Fibroblast of lung (primary cell): ENCODE data around the gene VWF. TPM values are rescaled to one million over a fixed set of nuclear protein-coding genes. Genes with fewer than 3 reads are reported as not detected.

Experiments
- DNase-seq, 2 donors: peaks; one replicate each; pipeline versions ENCODE4 v3.0.0 to v3.0.0-alpha.2; 2010; ENCODE audit warnings: low read depth in 2 of 2
- H2AFZ ChIP-seq: 2 replicates; pipeline ENCODE4 v1.5.1; 2012; ENCODE audit warnings: low read length, control low read depth, inconsistent platforms
- H3K27ac ChIP-seq: 2 replicates; pipeline ENCODE4 v1.5.1; 2011; ENCODE audit warnings: low read length, control low read depth; ENCODE audit not compliant: insufficient read depth
- H3K27me3 ChIP-seq: 2 replicates; pipeline ENCODE4 v1.5.1; 2011; ENCODE audit warnings: mild to moderate bottlenecking, low read length; ENCODE audit not compliant: control insufficient read depth, insufficient read depth
- H3K36me3 ChIP-seq: 2 replicates; pipeline ENCODE4 v1.5.1; 2011; ENCODE audit warnings: low read length; ENCODE audit not compliant: control insufficient read depth, insufficient read depth
- H3K4me1 ChIP-seq: 2 replicates; pipeline ENCODE4 v1.5.1; 2011; ENCODE audit warnings: low read length; ENCODE audit not compliant: control insufficient read depth, insufficient read depth; ENCODE audit errors: extremely low read depth
- H3K4me2 ChIP-seq: 2 replicates; pipeline ENCODE4 v1.5.1; 2011; ENCODE audit warnings: low read length, control low read depth; ENCODE audit not compliant: insufficient read depth; ENCODE audit errors: extremely low read depth
- H3K4me3 ChIP-seq, 4 experiments: fragments of 200-600 bp in 1 of 4; sonication (generic) in 1 of 4; replicated peaks in 1 of 4; 2 replicates each; pipeline ENCODE4 v1.5.1; 2011 to 2016; ENCODE audit warnings: low read length in 4 of 4, low read depth in 3 of 4, mild to moderate bottlenecking in 3 of 4, control low read depth in 2 of 4, inconsistent platforms in 1 of 4, mixed read lengths in 1 of 4; ENCODE audit not compliant: insufficient read depth in 1 of 4; ENCODE audit errors: control extremely low read depth in 1 of 4
- H3K79me2 ChIP-seq: 2 replicates; pipeline ENCODE4 v1.5.1; 2012; ENCODE audit warnings: mild to moderate bottlenecking, low read length, inconsistent platforms; ENCODE audit not compliant: control insufficient read depth, insufficient read depth
- H3K9ac ChIP-seq: 2 replicates; pipeline ENCODE4 v1.5.1; 2011; ENCODE audit warnings: mild to moderate bottlenecking, low read length, control low read depth; ENCODE audit not compliant: insufficient read depth
- H3K9me3 ChIP-seq: 2 replicates; pipeline ENCODE4 v1.5.1; 2012; ENCODE audit warnings: low read depth, low read length; ENCODE audit not compliant: control insufficient read depth, insufficient read depth
- H4K20me1 ChIP-seq: 2 replicates; pipeline ENCODE4 v1.5.1; 2011; ENCODE audit warnings: low read length; ENCODE audit not compliant: control insufficient read depth, insufficient read depth; ENCODE audit errors: extremely low read depth
- EZH2 ChIP-seq: IDR thresholded peaks from 2 replicates; pipeline ENCODE4 v1.5.1; 2012; ENCODE audit warnings: low read length, control low read depth, mild to moderate bottlenecking; ENCODE audit errors: missing control alignments
- polyA plus RNA-seq, 2 donors: library from polyadenylated mRNA; depleted of rRNA in 1 of 2; stranded (reverse) in 1 of 2; unstranded in 1 of 2; fragments of >200 nt; gene quantifications; 2 replicates each; pipeline ENCODE4 v1.2.1, GENCODE V29; 2011 to 2012; ENCODE audit warnings: missing spikeins in 1 of 2
- total RNA-seq: library from RNA; depleted of rRNA; stranded (reverse); fragments of >200 nt; gene quantifications from 2 replicates; pipeline ENCODE4 v1.2.1, GENCODE V29; 2014
- TF ChIP-seq, protein P1 (sequence below), 2 donors: IDR thresholded peaks in 1 of 2; conservative IDR thresholded peaks in 1 of 2; 1 replicate in 1 of 2; 2 replicates in 1 of 2; pipeline ENCODE4 v1.5.1; 2011 to 2012; ENCODE audit warnings: low read length in 2 of 2, control low read depth in 1 of 2, inconsistent platforms in 1 of 2, low read depth in 1 of 2, mild to moderate bottlenecking in 1 of 2

The VWF gene
- total and polyA plus RNA-seq, 2 donors (not counting 1 experiment from before 2014, with no cell fraction given), result 0.15 to 1.7 TPM

DNA sequence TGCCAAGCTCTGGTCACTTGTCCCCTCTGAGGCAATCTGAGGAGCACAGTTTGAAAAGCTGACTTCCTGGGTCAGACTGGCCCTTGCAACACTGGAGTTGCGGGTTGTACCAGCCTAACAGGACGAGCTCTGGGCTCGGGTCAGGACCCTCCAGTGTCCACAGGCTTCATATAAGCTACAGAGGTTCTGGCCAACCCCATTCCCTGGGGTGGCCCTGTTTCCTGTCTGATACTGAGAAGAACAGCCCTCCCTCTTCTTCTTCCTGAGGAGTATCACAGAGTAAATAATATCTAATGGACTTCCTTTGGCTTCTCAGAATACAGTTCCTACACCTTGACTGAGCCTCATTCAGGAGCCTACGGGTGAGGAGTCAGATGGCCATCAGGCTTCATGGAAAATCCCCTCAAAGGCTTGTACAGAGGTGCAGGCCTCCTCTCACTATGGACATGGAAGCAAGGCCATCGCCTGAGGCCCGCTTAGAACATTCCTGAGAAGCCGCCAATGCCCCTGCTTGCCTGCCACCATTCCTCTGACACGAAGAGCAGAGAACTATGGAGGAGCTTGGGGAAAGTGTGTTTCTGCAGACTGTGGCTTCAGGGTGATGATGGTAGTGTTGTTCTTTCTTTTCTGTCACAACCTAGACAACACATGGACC, 150.9 kb downstream of the VWF start:
- no peaks in the 10 kb centered on the region for H3K36me3 ChIP-seq
- H3K9ac ChIP-seq, result no peak overlapping the region
- no peaks in the 10 kb centered on the region for H3K4me1 ChIP-seq
- H3K79me2 ChIP-seq, result no peaks in the 10 kb centered on the region
- DNase-seq, result no peak
- H3K27me3 ChIP-seq, result peaks cover 12% of the 10 kb centered on the region
- TF ChIP-seq, protein P1, sequence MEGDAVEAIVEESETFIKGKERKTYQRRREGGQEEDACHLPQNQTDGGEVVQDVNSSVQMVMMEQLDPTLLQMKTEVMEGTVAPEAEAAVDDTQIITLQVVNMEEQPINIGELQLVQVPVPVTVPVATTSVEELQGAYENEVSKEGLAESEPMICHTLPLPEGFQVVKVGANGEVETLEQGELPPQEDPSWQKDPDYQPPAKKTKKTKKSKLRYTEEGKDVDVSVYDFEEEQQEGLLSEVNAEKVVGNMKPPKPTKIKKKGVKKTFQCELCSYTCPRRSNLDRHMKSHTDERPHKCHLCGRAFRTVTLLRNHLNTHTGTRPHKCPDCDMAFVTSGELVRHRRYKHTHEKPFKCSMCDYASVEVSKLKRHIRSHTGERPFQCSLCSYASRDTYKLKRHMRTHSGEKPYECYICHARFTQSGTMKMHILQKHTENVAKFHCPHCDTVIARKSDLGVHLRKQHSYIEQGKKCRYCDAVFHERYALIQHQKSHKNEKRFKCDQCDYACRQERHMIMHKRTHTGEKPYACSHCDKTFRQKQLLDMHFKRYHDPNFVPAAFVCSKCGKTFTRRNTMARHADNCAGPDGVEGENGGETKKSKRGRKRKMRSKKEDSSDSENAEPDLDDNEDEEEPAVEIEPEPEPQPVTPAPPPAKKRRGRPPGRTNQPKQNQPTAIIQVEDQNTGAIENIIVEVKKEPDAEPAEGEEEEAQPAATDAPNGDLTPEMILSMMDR (conservative IDR thresholded peaks at IDR 0.05 in 1 of 2, IDR thresholded peaks at IDR 0.05 in 1 of 2; ENCODE audit: low read depth in 1 of 2, low read length in 2 of 2), result no peak
- H3K27ac ChIP-seq, result no peak overlapping the region
- no peak overlapping the region for H3K4me3 ChIP-seq
- H2AFZ ChIP-seq, result no peak overlapping the region
- H3K9me3 ChIP-seq, result no peaks in the 10 kb centered on the region
- H4K20me1 ChIP-seq, result no peaks in the 10 kb centered on the region
- H3K4me2 ChIP-seq, result no peak overlapping the region

DNA sequence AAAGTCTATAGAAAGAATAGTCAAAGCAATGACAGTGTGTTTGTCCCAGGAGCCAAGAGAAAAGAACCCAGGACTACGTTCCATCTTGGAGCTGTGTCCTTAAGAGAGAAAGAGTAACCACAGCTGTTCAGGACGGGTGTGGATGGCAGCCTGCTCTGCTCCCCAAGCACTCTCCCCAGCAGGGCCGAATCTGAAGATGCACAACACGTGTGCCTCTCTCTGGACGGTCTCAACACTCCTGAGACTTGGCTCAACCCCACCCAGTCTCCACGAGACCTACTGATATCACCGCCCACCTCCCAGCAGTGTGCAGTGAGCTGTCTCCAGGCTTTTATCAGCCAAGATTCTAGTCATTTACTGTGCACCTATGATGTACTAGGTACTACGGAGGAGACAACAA, 152.1 kb downstream of the VWF start:
- Histone ChIP-seq H2AFZ (no peak overlapping the region), H3K27ac (no peak overlapping the region), H3K27me3 (peaks cover 12% of the 10 kb centered on the region), H4K20me1 (no peaks in the 10 kb centered on the region), H3K9ac (no peak overlapping the region), H3K4me3 (no peak overlapping the region), H3K4me2 (no peak overlapping the region), H3K9me3 (no peaks in the 10 kb centered on the region), H3K79me2 (no peaks in the 10 kb centered on the region), H3K4me1 (no peaks in the 10 kb centered on the region), H3K36me3 (no peaks in the 10 kb centered on the region)
- no peak for TF ChIP-seq EZH2
- TF ChIP-seq, protein P1 (conservative IDR thresholded peaks at IDR 0.05 in 1 of 2, IDR thresholded peaks at IDR 0.05 in 1 of 2; ENCODE audit: low read depth in 1 of 2, low read length in 2 of 2), result no peak
- no peak for DNase-seq

DNA sequence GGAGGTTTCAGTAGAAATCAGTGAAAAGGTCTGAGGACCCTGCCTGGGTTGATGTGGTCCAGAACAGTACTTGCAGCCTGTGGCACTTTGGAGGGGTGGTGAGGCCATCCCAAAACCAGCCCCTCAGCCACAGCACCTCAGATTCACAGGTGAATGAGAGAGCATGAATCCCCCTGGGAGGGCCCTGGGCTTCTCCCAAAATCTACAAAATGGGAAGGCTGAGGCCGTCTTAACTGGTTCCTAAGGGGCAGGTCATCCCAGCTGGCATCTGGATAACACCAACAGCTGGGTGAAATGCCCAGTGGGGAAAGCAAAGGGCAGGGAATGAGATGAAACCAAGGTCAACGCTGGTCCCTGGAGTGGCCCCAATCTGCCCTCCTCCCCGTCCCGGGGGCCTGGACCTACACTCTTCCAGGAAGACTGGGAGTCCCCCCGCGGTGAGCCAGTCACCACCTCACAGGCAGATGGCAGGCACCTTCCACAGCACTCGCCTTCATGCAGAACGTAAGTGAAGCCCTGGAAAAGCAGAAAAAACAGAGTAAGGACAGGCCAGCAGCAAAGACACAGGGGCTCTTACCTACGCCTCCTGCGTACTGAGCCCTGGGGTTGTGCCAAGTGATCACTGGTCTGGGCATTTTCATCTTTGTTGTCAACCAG, 153.1 kb downstream of the VWF start:
- no peak overlapping the region for H3K27ac ChIP-seq
- no peaks in the 10 kb centered on the region for H3K36me3 ChIP-seq
- no peak overlapping the region for H3K4me2 ChIP-seq
- H3K4me1 ChIP-seq, result no peaks in the 10 kb centered on the region
- no peak for DNase-seq
- no peaks in the 10 kb centered on the region for H4K20me1 ChIP-seq
- no peak overlapping the region for H3K4me3 ChIP-seq
- TF ChIP-seq, protein P1 (conservative IDR thresholded peaks at IDR 0.05 in 1 of 2, IDR thresholded peaks at IDR 0.05 in 1 of 2; ENCODE audit: low read depth in 1 of 2, low read length in 2 of 2), result no peak
- TF ChIP-seq EZH2, result no peak
- no peaks in the 10 kb centered on the region for H3K79me2 ChIP-seq
- no peaks in the 10 kb centered on the region for H3K9me3 ChIP-seq
- H3K9ac ChIP-seq, result no peak overlapping the region
- H3K27me3 ChIP-seq, result peaks cover 9% of the 10 kb centered on the region
- H2AFZ ChIP-seq, result no peak overlapping the region
